Putamen (tissue), 1 donor: ENCODE measurements around the gene DVL2.

Source experiments
- DNase-seq: peaks from one replicate; pipeline ENCODE4 v3.0.0-alpha.2; 2016; ENCODE audit warnings: low spot score

The DVL2 gene

DNA sequence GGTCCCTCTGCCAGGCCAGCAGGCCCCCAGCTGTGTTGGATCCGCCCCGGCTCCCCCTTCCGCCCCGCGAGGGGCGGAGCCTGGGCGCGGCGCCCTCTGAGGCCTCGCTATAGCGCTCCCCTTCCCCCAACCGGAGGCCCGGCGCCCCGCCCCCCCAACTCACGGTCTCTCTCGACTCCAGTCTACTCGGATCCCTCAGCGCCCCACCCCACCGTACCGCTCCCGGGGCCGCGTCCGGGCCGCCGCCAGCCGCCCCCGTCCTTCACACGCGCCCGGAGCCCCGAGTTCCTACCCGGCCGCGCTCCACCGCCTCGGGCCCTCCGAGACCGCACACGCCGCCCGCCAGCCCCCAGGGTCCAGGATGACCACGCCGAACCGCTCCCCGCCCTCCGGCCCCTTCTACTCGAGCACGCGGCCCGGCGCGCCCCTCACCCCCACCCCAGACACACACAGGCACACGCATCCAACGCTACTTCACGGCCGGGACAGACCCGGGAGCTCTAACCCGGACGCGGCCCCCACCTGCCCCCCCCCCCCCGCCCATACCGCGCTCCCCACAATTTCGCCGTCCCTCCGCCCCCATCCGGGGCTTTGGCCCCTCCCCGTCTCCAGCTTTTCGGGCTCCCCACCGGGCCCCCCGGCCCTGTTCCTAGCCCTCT lies 3.6 kb upstream of the DVL2 start:
- no peak for DNase-seq

DNA sequence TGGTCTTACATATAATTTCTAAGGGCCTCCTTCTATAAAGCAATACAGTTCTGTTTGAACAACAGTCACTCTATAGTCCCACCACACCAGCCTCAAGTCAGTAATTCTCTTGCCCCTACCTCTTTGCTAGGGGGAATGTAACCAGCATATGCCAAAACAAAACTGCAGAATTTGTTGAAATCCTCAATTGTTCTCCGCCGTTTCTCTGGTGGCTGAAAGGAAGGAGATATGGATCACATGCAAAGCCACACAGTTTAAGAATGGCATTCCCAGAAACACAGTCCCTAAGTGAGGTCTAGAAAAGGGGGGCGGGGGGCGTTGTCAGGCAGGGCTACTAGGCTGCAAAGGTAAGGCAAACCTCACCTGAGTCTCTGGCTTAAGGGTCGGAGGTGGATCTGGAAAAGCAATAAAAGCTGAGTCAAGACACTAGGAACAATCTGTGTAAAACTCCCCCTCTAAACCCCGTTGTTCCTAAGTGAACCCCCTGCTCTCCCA lies 3.0 kb upstream of the DVL2 start:
- DNase-seq: no peak

- DNase-seq: no peak
Observed at GRCh38 chr17:7236808-7237207, 2.5 kb upstream of the DVL2 start.

- DNase-seq: no peak
Observed at GRCh38 chr17:7235693-7236665, 1.7 kb upstream of the DVL2 start.

DNA sequence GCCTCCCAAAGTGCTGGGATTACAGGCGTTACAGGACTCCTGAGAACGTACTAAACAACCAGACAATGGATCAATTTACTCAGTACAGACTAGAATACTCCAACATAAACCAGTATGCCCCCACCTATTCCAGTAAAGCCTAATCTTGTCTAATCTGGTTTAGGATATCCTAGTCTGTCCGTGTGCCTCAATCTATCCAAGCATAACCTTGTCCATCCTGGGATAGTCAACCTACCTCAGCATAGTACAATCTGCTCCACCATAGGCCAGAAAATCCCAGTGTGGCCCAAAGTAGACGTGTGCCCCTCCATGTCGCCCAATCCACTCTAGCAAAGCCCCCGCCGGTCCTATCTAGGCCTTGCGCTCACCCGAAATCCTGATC lies 625 bp downstream of the DVL2 start:
- DNase-seq: no peak

GRCh38 chr17:7232114-7232513 lies 2.2 kb downstream of the DVL2 start:
- DNase-seq: no peak

GRCh38 chr17:7229504-7229903 lies 4.8 kb downstream of the DVL2 start:
- DNase-seq: no peak

DNA sequence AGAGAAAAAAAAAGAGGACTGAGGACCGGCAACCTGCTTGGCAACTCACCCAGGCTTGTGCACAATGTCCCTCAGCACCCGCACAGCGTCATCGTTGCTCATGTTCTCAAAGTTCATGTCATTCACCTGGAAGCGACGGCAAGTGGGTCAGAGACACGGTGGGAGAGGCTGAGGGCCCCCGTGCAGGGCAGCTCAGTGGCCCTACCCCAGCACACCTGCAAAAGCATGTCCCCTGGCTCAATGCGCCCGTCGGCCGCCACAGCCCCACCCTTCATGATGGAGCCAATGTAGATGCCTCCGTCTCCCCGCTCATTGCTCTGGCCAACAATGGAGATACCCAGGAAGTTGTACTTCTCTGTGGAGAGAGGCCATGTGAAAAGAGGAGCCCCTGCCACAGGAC lies 5.4 kb downstream of the DVL2 start:
- DNase-seq: no peak

- no peak for DNase-seq
Observed at GRCh38 chr17:7226721-7227710, 7.3 kb downstream of the DVL2 start.

- DNase-seq: no peak
Observed at GRCh38 chr17:7225711-7226331, 8.5 kb downstream of the DVL2 start.

GRCh38 chr17:7224661-7225111 lies 9.6 kb downstream of the DVL2 start:
- DNase-seq: no peak

DNA sequence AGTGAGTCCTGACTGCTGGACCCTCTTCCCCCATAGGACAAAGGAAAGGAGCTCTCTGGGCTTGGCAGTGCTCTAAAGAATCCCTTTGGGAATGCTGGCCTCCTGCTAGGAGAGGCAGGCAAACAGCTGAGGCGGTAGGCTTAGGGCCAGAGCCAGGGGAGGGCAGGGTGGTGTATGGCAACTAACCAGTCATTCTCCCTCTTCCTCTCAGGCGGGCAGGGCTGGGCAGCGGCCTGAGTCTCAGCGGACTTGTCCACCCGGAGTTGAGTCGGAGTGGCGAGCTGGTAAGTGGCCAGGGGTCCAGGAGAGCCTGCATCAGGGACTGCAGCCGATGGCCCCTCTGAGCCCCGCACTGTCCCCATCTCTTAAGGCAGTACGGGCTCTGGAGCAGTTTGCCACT lies 10.2 kb downstream of the DVL2 start:
- DNase-seq: no peak

DNA sequence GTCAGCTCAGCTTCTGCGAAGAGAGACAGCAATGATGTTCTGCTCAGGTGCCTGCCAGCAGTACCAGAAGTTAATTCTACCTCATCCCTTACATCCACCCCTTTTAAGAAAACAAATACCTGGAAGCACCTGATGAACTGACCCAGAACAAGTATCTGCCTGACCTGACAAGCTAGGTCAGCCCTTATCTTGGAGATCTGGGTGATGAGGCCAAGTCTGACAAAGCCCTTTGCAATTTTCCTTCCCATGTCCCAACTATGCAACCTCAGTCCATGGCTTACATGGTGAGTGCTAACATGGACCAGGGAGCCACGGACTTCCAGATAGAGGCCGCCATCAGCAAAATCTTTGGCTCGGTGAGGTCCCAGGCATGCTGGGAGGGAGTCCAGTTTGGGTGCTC lies 10.9 kb downstream of the DVL2 start:
- DNase-seq: no peak

DNA sequence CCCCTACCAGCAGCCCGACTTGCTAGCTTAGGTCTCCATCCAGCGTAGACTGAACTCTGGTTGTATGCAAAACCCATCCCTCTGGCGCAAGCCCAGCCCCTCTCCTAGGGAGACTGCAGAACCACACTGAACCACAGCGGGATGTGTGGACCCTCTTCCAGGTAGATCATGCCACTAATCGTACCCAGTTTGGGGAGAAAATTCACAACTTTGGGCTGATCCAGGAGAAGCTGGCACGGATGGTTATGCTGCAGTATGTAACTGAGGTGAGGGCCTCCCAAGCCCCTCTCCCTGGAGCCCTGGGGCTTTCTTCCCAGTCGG lies 11.4 kb downstream of the DVL2 start:
- no peak for DNase-seq

- DNase-seq: no peak
Observed at GRCh38 chr17:7222093-7222971, 12.0 kb downstream of the DVL2 start.

DNA sequence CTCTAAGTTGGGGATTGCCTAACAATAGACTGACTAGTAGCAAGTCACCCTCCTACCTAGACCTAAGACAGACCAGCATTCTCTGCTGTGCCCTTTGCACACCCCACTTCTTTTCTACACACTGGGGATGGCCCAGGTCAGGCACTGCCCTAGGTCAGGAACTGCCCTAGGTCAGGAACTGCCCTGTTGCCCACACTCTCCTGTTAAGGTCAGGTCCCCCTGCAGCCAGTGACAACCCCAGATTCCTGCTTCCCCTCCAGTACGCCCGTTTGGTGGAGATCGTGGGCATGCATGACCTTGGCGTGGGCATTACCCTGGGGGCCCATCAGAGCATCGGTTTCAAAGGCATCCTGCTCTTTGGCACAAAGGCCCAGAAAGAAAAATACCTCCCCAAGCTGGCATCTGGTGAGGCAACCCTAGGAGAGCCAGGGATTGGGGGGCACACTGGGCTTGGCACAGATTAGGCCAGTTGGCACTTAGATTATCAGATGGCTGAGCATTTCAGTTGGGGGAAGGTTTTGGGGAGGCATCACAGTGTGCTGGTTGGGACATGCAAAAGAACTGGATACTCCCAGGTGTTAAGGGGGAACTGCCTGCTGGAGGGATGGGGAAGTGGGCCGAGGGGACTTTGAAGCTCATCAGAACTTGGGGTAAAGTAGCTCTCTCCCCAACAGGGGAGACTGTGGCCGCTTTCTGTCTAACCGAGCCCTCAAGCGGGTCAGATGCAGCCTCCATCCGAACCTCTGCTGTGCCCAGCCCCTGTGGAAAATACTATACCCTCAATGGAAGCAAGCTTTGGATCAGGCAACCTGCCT lies 12.8 kb downstream of the DVL2 start:
- no peak for DNase-seq

DNA sequence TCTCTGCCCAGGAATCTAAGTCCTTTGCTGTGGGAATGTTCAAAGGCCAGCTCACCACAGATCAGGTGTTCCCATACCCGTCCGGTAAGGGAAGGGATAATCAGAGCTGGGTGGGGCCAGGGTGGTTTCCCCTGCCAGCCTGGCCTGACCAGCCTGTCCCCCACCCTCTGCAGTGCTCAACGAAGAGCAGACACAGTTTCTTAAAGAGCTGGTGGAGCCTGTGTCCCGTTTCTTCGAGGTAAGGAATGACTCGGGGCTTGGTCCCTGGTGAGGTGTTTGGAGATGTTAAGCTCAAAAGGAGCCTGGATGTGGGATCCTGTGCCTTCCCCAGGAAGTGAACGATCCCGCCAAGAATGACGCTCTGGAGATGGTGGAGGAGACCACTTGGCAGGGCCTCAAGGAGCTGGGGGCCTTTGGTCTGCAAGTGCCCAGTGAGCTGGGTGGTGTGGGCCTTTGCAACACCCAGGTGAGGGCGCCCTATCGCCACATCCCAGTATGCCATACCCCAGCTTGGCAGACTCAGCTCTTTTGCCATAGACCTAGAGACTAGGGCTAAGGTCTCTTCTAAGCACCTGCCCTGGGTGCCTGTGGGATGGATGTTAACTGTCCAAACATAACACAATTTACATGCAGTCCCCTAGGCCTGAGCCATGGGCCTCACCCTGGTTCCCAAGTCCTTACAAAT lies 13.6 kb downstream of the DVL2 start:
- no peak for DNase-seq

DNA sequence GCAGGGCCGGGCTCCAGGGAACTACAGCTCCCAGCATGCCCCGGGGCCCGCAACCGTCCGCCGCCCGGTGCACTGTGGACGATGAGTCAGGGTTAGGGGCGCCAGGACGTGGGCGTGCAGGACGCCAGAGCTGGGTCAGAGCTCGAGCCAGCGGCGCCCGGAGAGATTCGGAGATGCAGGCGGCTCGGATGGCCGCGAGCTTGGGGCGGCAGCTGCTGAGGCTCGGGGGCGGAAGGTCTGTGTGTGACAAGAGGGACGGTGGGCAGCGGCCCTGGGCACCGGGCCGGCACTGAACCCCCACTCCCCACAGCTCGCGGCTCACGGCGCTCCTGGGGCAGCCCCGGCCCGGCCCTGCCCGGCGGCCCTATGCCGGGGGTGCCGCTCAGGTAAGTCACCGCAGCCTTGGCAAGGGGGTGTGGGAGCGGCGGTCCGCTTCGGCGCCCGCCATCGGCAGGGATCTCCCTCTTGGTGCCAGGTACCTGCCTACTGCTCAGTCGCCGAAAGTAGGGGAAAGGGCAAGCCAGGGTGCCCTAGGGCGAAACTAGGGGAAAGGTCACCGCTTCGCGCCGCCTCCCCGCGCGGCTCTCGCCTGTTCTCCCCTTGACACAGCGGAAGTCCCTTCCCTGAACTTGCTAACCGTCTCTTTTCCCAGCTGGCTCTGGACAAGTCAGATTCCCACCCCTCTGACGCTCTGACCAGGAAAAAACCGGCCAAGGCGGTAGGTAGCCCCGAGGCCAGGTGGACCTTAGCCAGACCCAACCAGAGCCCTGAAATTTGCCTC lies 14.3 kb downstream of the DVL2 start, which contains the start of the genes ACADVL and DLG4:
ACADVL (plus strand) TSS at position 127 of the 781 bp plus-strand sequence; CDS start at position 174, 47 bp downstream.
DLG4 (minus strand) TSS at position 25 of the 781 bp plus-strand sequence.
- peak; percentile 86 for DNase-seq
